G401 (cell line): ENCODE measurements around the gene FILIP1L. TPM values are rescaled to one million over a fixed set of nuclear protein-coding genes. Genes with fewer than 3 reads are reported as not detected.
A peak's percentile ranks its signal among the peaks of the same experiment; 100 is the strongest.

Experiments used
- DNase-seq: peaks from one replicate; pipeline ENCODE4 v3.0.0-alpha.2; 2015; ENCODE audit warnings: low spot score
- in situ Hi-C: cut with HindIII; loops from 2 replicates; pipeline ENCODE4 v1.10.0; 2016; ENCODE audit warnings: low sequenced_read_pairs, mixed read lengths
- total RNA-seq: library from RNA; depleted of rRNA; stranded (reverse); fragments of >200 nt; shearing (Covaris generic); gene quantifications from 2 replicates; pipeline ENCODE4 v1.2.3, GENCODE V29; 2014; rRNA removed

FILIP1L gene
- total RNA-seq, 1 experiment from 2014 or later, result 3.7 TPM

DNA sequence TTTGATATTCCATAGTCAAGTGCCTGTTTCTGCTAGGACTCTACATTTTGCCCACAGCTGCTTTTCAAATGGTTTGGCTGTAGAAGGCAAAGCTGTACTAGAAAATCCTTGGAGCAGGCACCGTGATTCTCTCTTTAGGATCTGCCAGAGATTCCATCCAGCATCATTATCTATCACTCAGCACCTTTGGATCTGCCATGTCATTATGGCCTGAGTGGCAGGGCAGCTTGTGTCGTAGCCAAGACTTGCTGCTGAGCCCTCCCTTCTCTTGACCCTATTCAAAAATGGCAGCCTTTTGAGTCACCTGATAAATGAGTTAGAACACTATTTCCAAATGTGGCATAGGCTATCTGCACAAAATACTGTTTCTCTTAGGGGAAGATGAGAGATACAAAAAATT lies 304.7 kb downstream of the FILIP1L start:
- in situ Hi-C loops, result no loop called here
- no peak for DNase-seq

DNA sequence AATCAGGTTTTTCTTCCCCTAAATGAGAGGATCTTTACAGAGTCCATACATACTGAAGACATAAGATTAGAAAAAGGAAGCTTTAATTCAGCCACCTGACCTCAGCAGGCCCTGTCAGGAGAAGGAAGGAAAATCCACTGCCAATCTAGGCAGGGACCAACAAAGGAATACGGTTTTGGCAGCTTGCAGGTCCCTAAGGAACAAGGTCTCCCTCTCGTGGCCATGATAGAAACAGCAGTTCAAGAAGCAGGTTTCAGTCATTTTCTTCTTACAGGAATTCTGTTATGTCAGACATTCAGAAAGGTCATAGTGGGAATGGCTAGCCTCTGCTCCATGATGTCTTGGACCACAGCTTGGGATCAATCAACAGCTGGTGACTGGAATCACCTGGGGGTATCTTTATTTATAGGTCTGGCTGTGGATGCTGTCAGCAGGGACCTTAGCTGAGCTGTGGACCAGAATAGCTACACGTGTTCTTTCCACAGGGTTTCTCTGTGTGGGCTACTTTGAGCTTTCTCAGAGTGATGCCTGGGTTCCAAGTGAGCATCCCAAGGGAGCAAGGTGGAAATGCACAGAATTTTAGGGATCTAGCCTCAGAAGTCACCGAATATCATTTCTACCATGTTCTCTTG lies 306.0 kb downstream of the FILIP1L start:
- peak; percentile 45 for DNase-seq
- in situ Hi-C loops, result no loop called here

DNA sequence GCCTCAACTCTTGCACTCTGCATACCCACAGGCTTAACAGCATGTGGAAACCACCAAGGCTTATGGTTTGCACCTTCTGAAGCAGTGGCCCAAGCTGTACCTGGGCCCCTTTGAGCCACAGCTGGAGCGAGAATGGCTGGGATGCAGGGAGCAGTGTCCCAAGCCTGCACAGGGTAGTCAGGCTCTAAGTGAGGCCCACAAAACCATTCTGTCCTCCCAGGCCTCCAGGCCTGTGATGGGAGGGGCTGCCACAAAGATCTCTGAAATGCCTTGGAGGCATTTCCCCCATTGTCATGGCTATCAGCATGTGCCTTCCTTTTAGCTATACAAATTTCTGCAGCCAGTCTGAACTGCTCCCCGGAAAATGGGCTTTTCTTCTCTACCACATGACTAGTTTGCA lies 309.1 kb downstream of the FILIP1L start:
- in situ Hi-C loops, result no loop called here

DNA sequence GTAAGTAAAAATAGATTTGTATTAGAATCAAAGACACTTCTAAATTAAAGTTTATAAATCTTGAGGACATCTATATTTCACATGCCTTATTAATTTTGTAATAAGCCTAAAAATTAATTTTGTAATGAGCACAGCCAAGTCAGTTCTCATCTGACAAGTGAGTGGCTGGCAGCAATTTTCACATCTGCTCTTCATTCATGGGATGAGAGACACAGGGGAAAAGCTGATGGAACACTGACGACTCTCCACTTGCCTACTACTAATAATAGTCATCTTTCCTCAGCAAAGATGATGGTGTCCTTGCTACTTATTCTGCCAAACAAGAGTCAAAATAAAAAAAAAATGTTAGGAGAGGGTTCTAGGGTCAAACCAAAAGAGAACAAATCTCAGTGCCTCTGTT lies 311.0 kb downstream of the FILIP1L start:
- DNase-seq, result no peak
- in situ Hi-C loops, result no loop called here

More for the DNA sequence above, 309.1 kb downstream of the FILIP1L start:
- DNase-seq, result no peak

DNA sequence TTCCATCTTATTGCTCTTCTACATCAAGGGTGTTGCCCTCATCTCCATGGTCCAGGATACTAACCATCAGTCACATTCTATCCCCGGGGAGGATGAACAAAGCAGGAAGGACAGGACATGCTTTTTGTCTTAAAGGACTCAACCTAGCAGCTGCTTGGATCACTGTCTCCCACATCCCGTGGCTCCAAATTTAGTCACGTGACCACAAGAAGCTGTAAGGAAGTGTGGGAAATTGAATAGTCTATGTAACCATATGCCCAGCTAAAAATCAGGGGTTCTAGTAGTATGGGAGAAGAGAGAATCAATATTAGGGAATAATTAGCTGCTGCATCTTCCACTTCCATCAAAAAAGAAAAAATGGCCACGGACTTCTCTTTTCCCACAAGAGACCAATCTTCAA lies 314.9 kb downstream of the FILIP1L start:
- no peak for DNase-seq
- in situ Hi-C loops, result no loop called here

DNA sequence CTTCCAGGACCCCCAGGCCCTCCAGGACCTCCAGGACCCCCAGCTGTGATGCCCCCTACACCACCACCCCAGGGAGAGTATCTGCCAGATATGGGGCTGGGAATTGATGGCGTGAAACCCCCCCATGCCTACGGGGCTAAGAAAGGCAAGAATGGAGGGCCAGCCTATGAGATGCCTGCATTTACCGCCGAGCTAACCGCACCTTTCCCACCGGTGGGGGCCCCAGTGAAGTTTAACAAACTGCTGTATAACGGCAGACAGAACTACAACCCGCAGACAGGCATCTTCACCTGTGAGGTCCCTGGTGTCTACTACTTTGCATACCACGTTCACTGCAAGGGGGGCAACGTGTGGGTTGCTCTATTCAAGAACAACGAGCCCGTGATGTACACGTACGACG lies 318.7 kb downstream of the FILIP1L start:
- in situ Hi-C loops, result no loop called here
- DNase-seq, result no peak

DNA sequence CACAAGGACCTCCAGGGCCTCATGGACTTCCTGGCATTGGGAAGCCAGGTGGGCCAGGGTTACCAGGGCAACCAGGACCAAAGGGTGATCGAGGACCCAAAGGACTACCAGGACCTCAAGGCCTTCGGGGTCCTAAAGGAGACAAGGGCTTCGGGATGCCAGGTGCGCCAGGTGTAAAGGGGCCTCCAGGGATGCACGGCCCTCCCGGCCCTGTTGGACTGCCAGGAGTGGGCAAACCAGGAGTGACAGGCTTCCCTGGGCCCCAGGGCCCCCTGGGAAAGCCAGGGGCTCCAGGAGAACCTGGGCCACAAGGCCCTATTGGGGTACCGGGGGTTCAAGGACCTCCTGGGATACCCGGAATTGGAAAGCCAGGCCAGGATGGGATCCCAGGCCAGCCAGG lies 319.8 kb downstream of the FILIP1L start:
- DNase-seq, result no peak
- in situ Hi-C loops, result no loop called here

DNA sequence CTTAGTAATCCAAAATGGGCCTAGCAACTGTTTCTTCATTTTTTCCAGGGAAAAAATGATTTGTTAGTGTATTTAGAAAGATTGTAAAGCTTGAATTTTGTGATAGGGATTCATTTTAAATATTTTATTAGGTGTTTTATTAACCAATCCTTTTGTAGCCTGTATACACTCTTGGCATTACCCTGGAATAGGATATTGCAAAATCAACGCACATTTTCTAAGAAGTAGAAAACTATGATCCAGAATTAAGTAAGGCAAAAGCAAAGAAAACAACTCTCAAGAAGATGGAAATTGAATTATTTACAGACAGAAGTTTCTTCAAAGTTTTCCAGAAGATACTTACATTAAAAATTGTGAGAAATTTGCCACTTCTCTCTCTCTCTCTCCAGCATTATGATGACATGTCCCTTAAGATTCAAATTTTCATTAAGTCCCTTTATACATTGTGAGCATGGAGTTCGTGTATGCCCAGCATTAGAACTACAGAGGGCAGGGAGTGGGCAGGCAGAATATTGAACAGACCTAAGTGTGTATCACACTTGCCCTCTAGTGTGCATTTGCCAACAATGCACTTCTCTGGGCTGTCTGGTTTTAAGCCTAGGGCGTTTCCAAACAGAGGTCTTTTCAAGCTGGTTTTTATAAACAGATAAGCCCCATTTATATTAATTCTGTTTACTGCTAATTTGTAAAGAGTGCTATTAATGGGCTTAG lies 325.1 kb downstream of the FILIP1L start:
- DNase-seq, result peak; percentile 17
- in situ Hi-C loops, result no loop called here

Other genes starting within 250 kb of the FILIP1L start
- 15.5 and 28.4 TPM in 2 replicates for gene TBC1D23, start 146.5 kb upstream of the FILIP1L start, total RNA-seq
- gene NIT2, start 220.3 kb upstream of the FILIP1L start, total RNA-seq, result 35.4 and 41.1 TPM in 2 replicates